Activated naive CD8-positive, alpha-beta T cell treated with anti-CD3 and anti-CD28 coated beads, Interleukin-2, amount 10 ng/mL, durations not matched to agents 7 days and 5 days (primary cell): ENCODE results near the gene C11orf91. TPM values are rescaled to one million over a fixed set of nuclear protein-coding genes. Genes with fewer than 3 reads are reported as not detected.

ENCODE experiments used
- ATAC-seq: fragments of 150-1000 bp; cut with Tn5 transposase; one replicate; pipeline ENCODE4 v1.10.0; 2021; ENCODE audit warnings: low read depth, moderate library complexity
- POLR2A ChIA-PET: fragments of 350-600 bp; sonication (Branson Sonifier 250); formaldehyde crosslinking; loops from one replicate; lab custom pipeline; 2021; ENCODE audit warnings: antibody characterized with exemption; lab: Charles Lee
- DNase-seq: peaks from one replicate; pipeline ENCODE4 v3.0.0; 2021
- H3K27ac Mint-ChIP-seq: one replicate; pipeline ENCODE4 v1.8.0; 2022; ENCODE audit warnings: mild to moderate bottlenecking, mixed read lengths
- H3K27me3 Mint-ChIP-seq: one replicate; pipeline ENCODE4 v1.8.0; 2022; ENCODE audit warnings: mild to moderate bottlenecking, moderate library complexity, mixed read lengths
- H3K36me3 Mint-ChIP-seq: one replicate; pipeline ENCODE4 v1.8.0; 2021; ENCODE audit warnings: mild to moderate bottlenecking, mixed read lengths
- H3K4me1 Mint-ChIP-seq: one replicate; pipeline ENCODE4 v1.8.0; 2021; ENCODE audit warnings: mixed read lengths
- H3K4me3 Mint-ChIP-seq: one replicate; pipeline ENCODE4 v1.8.0; 2022; ENCODE audit warnings: mild to moderate bottlenecking, moderate library complexity, mixed read lengths
- H3K9me3 Mint-ChIP-seq: one replicate; pipeline ENCODE4 v1.8.0; 2021; ENCODE audit warnings: mixed read lengths
- total RNA-seq, 2 experiments: library from RNA; stranded (reverse); gene quantifications; one replicate each; pipeline ENCODE4 v1.2.3, GENCODE V29; 2021

The C11orf91 gene
- total RNA-seq, 2 experiments from 2014 or later: 0.40 TPM; not detected in 1

GRCh38 chr11:33698921-33699320, 1.7 kb downstream of the C11orf91 start:
- POLR2A ChIA-PET: no interaction called here
- no peaks in the 10 kb centered on the region for H3K9me3 Mint-ChIP-seq
- DNase-seq: no peak
- H3K27me3 Mint-ChIP-seq: peaks cover 32% of the 10 kb centered on the region
- peaks cover 22% of the 10 kb centered on the region for H3K4me1 Mint-ChIP-seq
- no peaks in the 10 kb centered on the region for H3K36me3 Mint-ChIP-seq
- ATAC-seq: no peak
- no peak overlapping the region for H3K27ac Mint-ChIP-seq
- H3K4me3 Mint-ChIP-seq: no peak overlapping the region

- no peak overlapping the region for H3K27ac Mint-ChIP-seq
- DNase-seq (no peak), ATAC-seq (no peak)
- H3K9me3 Mint-ChIP-seq: no peaks in the 10 kb centered on the region
- no peak overlapping the region for H3K4me3 Mint-ChIP-seq
- POLR2A ChIA-PET: no interaction called here
- H3K36me3 Mint-ChIP-seq: no peaks in the 10 kb centered on the region
- peaks cover 30% of the 10 kb centered on the region for H3K27me3 Mint-ChIP-seq
- H3K4me1 Mint-ChIP-seq: peaks cover 22% of the 10 kb centered on the region
Observed at GRCh38 chr11:33697997-33698396, 2.6 kb downstream of the C11orf91 start.

GRCh38 chr11:33696931-33697638, 3.5 kb downstream of the C11orf91 start:
- ATAC-seq: no peak
- H3K36me3 Mint-ChIP-seq: no peaks in the 10 kb centered on the region
- POLR2A ChIA-PET: no interaction called here

GRCh38 chr11:33696411-33696810, 4.2 kb downstream of the C11orf91 start:
- Mint-ChIP-seq H3K4me3 (no peak overlapping the region), H3K4me1 (peaks cover 19% of the 10 kb centered on the region), H3K36me3 (no peaks in the 10 kb centered on the region), H3K27me3 (peaks cover 30% of the 10 kb centered on the region), H3K27ac (no peak overlapping the region), H3K9me3 (no peaks in the 10 kb centered on the region)
- ATAC-seq: no peak
- POLR2A ChIA-PET: no interaction called here
- no peak for DNase-seq

More at GRCh38 chr11:33696931-33697638, 3.5 kb downstream of the C11orf91 start:
- DNase-seq: no peak
- H3K4me3 Mint-ChIP-seq: no peak overlapping the region
- peaks cover 30% of the 10 kb centered on the region for H3K27me3 Mint-ChIP-seq
- H3K4me1 Mint-ChIP-seq: peaks cover 22% of the 10 kb centered on the region
- no peaks in the 10 kb centered on the region for H3K9me3 Mint-ChIP-seq
- H3K27ac Mint-ChIP-seq: peak overlapping the region; percentile 5

- Mint-ChIP-seq H3K4me1 (peaks cover 13% of the 10 kb centered on the region), H3K27ac (no peak overlapping the region), H3K27me3 (peaks cover 30% of the 10 kb centered on the region), H3K36me3 (no peaks in the 10 kb centered on the region), H3K9me3 (no peaks in the 10 kb centered on the region), H3K4me3 (no peak overlapping the region)
- ATAC-seq: no peak
- POLR2A ChIA-PET: no interaction called here
- DNase-seq: no peak
Observed at GRCh38 chr11:33695051-33695566, 5.5 kb downstream of the C11orf91 start.

- Mint-ChIP-seq H3K9me3 (no peaks in the 10 kb centered on the region), H3K36me3 (no peaks in the 10 kb centered on the region), H3K27ac (no peak overlapping the region), H3K4me3 (no peak overlapping the region), H3K4me1 (peaks cover 10% of the 10 kb centered on the region), H3K27me3 (peaks cover 27% of the 10 kb centered on the region)
- ATAC-seq: no peak
- DNase-seq: no peak
- POLR2A ChIA-PET: no interaction called here
Observed at GRCh38 chr11:33694346-33695050, 6.1 kb downstream of the C11orf91 start.

- no peak for ATAC-seq
- no peak overlapping the region for H3K4me3 Mint-ChIP-seq
- H3K27me3 Mint-ChIP-seq: peaks cover 16% of the 10 kb centered on the region
- POLR2A ChIA-PET: no interaction called here
- DNase-seq: no peak
- no peak overlapping the region for H3K27ac Mint-ChIP-seq
- peaks cover 10% of the 10 kb centered on the region for H3K4me1 Mint-ChIP-seq
- no peaks in the 10 kb centered on the region for H3K9me3 Mint-ChIP-seq
- H3K36me3 Mint-ChIP-seq: no peaks in the 10 kb centered on the region
Observed at GRCh38 chr11:33692541-33692940, 8.1 kb downstream of the C11orf91 start.

- Mint-ChIP-seq H3K9me3 (no peaks in the 10 kb centered on the region), H3K27me3 (peaks cover 12% of the 10 kb centered on the region), H3K4me1 (peaks cover 10% of the 10 kb centered on the region), H3K27ac (no peak overlapping the region), H3K4me3 (no peak overlapping the region), H3K36me3 (no peaks in the 10 kb centered on the region)
- ATAC-seq (no peak), DNase-seq (no peak)
- POLR2A ChIA-PET: no interaction called here
Observed at GRCh38 chr11:33692013-33692504, 8.6 kb downstream of the C11orf91 start.

- DNase-seq (no peak), ATAC-seq (no peak)
- Mint-ChIP-seq H3K9me3 (no peaks in the 10 kb centered on the region), H3K4me3 (no peak overlapping the region), H3K27ac (no peak overlapping the region), H3K4me1 (peaks cover 3% of the 10 kb centered on the region), H3K27me3 (peaks cover 4% of the 10 kb centered on the region), H3K36me3 (no peaks in the 10 kb centered on the region)
- POLR2A ChIA-PET: no interaction called here
Observed at GRCh38 chr11:33691066-33691864, 9.4 kb downstream of the C11orf91 start.

- Mint-ChIP-seq H3K4me3 (no peak overlapping the region), H3K27ac (no peak overlapping the region), H3K4me1 (no peaks in the 10 kb centered on the region), H3K27me3 (no peaks in the 10 kb centered on the region), H3K36me3 (no peaks in the 10 kb centered on the region), H3K9me3 (no peaks in the 10 kb centered on the region)
- no peak for DNase-seq
- POLR2A ChIA-PET: no interaction called here
- no peak for ATAC-seq
Observed at GRCh38 chr11:33690290-33691065, 10.1 kb downstream of the C11orf91 start.

- DNase-seq: no peak
- POLR2A ChIA-PET: no interaction called here
Observed at GRCh38 chr11:33689501-33689900, 11.1 kb downstream of the C11orf91 start.

GRCh38 chr11:33689085-33689484, 11.5 kb downstream of the C11orf91 start:
- POLR2A ChIA-PET: no interaction called here
- H3K4me3 Mint-ChIP-seq: no peak overlapping the region
- H3K9me3 Mint-ChIP-seq: no peaks in the 10 kb centered on the region
- H3K36me3 Mint-ChIP-seq: no peaks in the 10 kb centered on the region
- H3K27ac Mint-ChIP-seq: no peak overlapping the region
- ATAC-seq (no peak), DNase-seq (no peak)
- H3K27me3 Mint-ChIP-seq: peaks cover 4% of the 10 kb centered on the region
- H3K4me1 Mint-ChIP-seq: no peaks in the 10 kb centered on the region

More at GRCh38 chr11:33689501-33689900, 11.1 kb downstream of the C11orf91 start:
- Mint-ChIP-seq H3K27me3 (no peaks in the 10 kb centered on the region), H3K36me3 (no peaks in the 10 kb centered on the region), H3K9me3 (no peaks in the 10 kb centered on the region), H3K4me1 (no peaks in the 10 kb centered on the region), H3K4me3 (no peak overlapping the region), H3K27ac (no peak overlapping the region)
- ATAC-seq: no peak
